SU-DHL-6 (cell line): Measurements from ENCODE around the gene FAM53A.

Experiments used
- H2AFZ ChIP-seq: fragments of 200-600 bp; sonication (generic); 2 replicates; pipeline ENCODE4 v1.6.1; 2014; ENCODE audit warnings: low read depth, mild to moderate bottlenecking, moderate library complexity, mixed read lengths, antibody characterized with exemption, low read length; ENCODE audit not compliant: severe bottlenecking
- H3F3A ChIP-seq: fragments of 200-600 bp; shearing (Covaris generic); 2 replicates; pipeline ENCODE4 v1.6.0; 2016; ENCODE audit warnings: antibody characterized with exemption, mild to moderate bottlenecking; ENCODE audit not compliant: insufficient read depth
- H3K27ac ChIP-seq: fragments of 200-600 bp; sonication (generic); 2 replicates; pipeline ENCODE4 v1.5.1; 2016; ENCODE audit warnings: low read depth, mild to moderate bottlenecking, low read length, moderate library complexity, mixed read lengths
- H3K27me3 ChIP-seq: fragments of 200-600 bp; sonication (generic), shearing (Covaris generic); 2 replicates; pipeline ENCODE4 v1.6.0; 2014; ENCODE audit warnings: mild to moderate bottlenecking, low read length
- H3K36me3 ChIP-seq: fragments of 200-600 bp; sonication (generic); 2 replicates; pipeline ENCODE4 v1.6.1; 2014; ENCODE audit warnings: mild to moderate bottlenecking, low read length, mixed read lengths
- H3K4me2 ChIP-seq: fragments of 300-600, 200-600 bp; shearing (Covaris generic), sonication (generic); 2 replicates; pipeline ENCODE4 v1.6.0; 2014; ENCODE audit warnings: low read length, low read depth, mild to moderate bottlenecking; ENCODE audit not compliant: poor library complexity, severe bottlenecking
- H3K4me3 ChIP-seq: fragments of 200-600 bp; sonication (generic); 2 replicates; pipeline ENCODE4 v1.5.1; 2014; ENCODE audit warnings: antibody characterized with exemption, low read length, mild to moderate bottlenecking, mixed read lengths; ENCODE audit not compliant: insufficient read depth, poor library complexity, severe bottlenecking
- H3K79me2 ChIP-seq: fragments of 200-600 bp; sonication (generic); 2 replicates; pipeline ENCODE4 v1.6.1; 2014; ENCODE audit warnings: mild to moderate bottlenecking, low read length, moderate library complexity; ENCODE audit not compliant: insufficient read depth
- H3K9ac ChIP-seq: fragments of 200-600 bp; sonication (generic); 2 replicates; pipeline ENCODE4 v1.7.0; 2014; ENCODE audit warnings: mild to moderate bottlenecking, low read length
- H3K9me2 ChIP-seq: fragments of 200-600 bp; sonication (generic); replicated peaks from 2 replicates; pipeline ENCODE4 v1.6.1; 2014; ENCODE audit warnings: low read length; ENCODE audit not compliant: insufficient read depth
- H3K9me3 ChIP-seq: fragments of 200-600 bp; sonication (generic); 2 replicates; pipeline ENCODE4 v1.6.1; 2014; ENCODE audit warnings: low read length, mixed read lengths; ENCODE audit not compliant: insufficient read depth
- H4K20me1 ChIP-seq: fragments of 200-600 bp; sonication (generic); 2 replicates; pipeline ENCODE4 v1.6.1; 2014; ENCODE audit warnings: low read depth, mild to moderate bottlenecking, antibody characterized with exemption, low read length, moderate library complexity, mixed read lengths
- EZH2phosphoT487 ChIP-seq: fragments of 200-600 bp; sonication (generic), shearing (Covaris generic); conservative IDR thresholded peaks from 2 replicates; pipeline ENCODE4 v1.6.1; 2018; ENCODE audit warnings: mild to moderate bottlenecking, antibody characterized with exemption, low read length, moderate library complexity, mixed read lengths
- TF ChIP-seq, protein P1 (sequence below): fragments of 200-600 bp; sonication (generic); IDR thresholded peaks from one replicate; pipeline ENCODE4 v1.5.1; 2017; ENCODE audit warnings: antibody characterized with exemption, mild to moderate bottlenecking, low read length, moderate library complexity; ENCODE audit not compliant: insufficient read depth, poor library complexity, severe bottlenecking

FAM53A gene

DNA sequence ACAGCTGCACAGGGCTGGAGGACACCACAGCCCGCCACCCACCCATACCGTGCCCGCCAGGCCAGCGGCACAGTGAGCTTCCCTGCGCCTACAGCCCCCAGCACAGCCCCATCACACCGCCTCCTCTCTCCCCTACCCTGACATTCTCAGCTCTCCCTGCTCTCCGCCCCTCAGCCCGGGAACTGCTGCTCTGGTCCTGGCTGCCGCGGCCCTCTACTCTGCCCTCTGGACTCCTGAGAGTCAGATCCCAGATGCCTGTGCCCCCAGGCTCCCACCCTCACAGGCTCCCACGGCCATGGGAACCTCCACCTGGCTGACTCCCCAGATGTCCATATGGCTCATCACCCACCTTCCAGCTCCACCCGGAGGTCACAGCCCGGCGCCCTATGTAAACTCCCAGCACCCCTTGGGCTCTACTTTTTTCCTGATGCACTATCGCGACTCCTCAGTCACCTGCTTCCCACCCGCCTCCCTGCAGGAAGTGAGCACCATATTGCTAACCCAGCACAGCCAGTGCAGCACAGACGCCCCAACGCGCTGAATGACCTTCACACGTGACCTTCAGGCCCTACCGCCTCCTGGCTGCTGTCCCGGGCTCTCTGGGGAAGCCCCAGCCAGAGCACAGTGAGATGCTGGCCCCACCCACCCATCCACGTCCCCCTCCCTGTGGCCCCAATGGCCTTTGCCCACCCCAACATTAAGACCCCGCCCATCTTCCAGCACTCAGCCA is 23.0 kb downstream of the FAM53A start:
- Histone ChIP-seq H3K27me3 (no peaks in the 10 kb centered on the region), H3K4me2 (no peak overlapping the region), H4K20me1 (no peaks in the 10 kb centered on the region), H3K9me2 (no peaks in the 10 kb centered on the region), H3F3A (peaks cover 6% of the 10 kb centered on the region; the same call in 1 of the 2 replicates), H3K9ac (no peak overlapping the region), H3K27ac (no peak overlapping the region), H3K79me2 (no peaks in the 10 kb centered on the region), H3K4me3 (no peak overlapping the region), H2AFZ (no peak overlapping the region), H3K36me3 (no peaks in the 10 kb centered on the region), H3K9me3 (peaks cover 4% of the 10 kb centered on the region; the same call in 1 of the 2 replicates)
- TF ChIP-seq, protein P1, sequence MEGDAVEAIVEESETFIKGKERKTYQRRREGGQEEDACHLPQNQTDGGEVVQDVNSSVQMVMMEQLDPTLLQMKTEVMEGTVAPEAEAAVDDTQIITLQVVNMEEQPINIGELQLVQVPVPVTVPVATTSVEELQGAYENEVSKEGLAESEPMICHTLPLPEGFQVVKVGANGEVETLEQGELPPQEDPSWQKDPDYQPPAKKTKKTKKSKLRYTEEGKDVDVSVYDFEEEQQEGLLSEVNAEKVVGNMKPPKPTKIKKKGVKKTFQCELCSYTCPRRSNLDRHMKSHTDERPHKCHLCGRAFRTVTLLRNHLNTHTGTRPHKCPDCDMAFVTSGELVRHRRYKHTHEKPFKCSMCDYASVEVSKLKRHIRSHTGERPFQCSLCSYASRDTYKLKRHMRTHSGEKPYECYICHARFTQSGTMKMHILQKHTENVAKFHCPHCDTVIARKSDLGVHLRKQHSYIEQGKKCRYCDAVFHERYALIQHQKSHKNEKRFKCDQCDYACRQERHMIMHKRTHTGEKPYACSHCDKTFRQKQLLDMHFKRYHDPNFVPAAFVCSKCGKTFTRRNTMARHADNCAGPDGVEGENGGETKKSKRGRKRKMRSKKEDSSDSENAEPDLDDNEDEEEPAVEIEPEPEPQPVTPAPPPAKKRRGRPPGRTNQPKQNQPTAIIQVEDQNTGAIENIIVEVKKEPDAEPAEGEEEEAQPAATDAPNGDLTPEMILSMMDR: no peak
- TF ChIP-seq EZH2phosphoT487: no peak

DNA sequence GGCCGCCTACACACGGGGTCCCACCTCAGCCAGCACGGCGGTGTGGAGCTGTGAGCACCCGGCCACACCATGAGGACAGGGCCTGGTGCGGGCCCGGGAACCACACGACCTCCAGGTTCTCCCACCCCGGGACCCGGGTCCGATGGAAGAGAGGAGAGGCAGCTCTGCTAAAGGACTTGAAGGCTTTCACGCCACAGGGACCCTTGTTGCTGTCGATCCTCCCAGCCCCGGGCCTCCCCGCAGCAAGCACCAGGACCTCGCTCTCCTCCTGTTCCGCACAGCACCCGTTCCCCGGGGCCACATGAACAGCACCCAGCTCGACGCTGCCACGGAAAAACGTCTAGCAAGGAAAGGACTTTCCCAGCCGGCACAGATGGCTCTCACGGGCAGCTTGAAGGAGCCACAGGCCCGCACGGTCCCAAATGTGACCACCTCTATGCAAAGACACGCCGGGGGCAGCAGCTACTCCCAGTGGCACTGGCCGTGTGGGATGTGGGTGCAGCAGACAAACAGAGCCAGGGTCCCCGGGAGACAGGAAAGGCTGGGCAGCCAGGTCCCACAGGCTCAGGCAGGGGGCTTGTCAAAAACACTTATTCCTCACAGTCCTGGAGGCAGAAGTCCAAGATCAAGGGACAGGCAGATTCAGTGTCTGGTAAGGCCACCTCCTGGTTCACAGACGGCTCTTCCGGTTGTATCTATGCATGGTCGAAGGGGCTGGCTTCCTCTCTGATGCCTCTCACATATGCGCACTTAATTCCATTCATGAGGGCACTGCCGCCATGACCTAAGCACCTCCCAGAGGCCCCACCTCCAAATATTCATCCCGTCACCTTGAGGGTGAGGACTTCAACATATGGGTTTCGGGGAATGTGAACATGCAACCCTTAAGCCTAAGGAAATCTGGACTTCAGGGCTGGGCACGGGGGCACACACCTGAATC is 24.7 kb downstream of the FAM53A start:
- Histone ChIP-seq H3K27ac (no peak overlapping the region), H3K9ac (no peak overlapping the region)

DNA sequence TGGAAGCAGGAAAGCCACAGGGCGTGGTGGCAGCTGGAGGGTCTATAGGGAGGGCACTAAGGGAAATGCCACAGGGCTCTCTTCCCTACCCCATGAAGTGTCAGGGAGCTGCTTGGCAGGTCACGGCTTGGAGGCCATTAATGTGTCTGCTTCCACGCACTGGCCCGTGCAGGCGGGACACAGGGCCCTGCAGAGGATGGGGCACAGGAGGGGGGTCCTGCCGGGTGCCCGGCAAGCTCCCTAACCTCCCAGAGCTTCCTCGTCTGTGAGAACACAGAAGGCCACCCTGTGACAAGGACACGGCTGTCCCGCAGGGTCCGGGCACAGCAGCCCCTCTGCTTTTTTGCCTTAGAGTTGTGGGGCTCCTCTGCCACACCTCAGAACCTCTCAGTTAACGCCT is 25.5 kb downstream of the FAM53A start:
- Histone ChIP-seq H3K9ac (no peak overlapping the region), H3K79me2 (no peaks in the 10 kb centered on the region), H3K4me3 (no peak overlapping the region), H3K9me3 (no peaks in the 10 kb centered on the region), H2AFZ (no peak overlapping the region), H3K4me2 (no peak overlapping the region), H3K36me3 (no peaks in the 10 kb centered on the region), H3K27me3 (no peaks in the 10 kb centered on the region), H3K9me2 (no peaks in the 10 kb centered on the region), H3K27ac (no peak overlapping the region), H3F3A (no peaks in the 10 kb centered on the region), H4K20me1 (no peaks in the 10 kb centered on the region)
- TF ChIP-seq EZH2phosphoT487: no peak
- TF ChIP-seq, protein P1: no peak

More for the DNA sequence above, 24.7 kb downstream of the FAM53A start:
- TF ChIP-seq EZH2phosphoT487: no peak
- TF ChIP-seq, protein P1: no peak
- H3K79me2 ChIP-seq: no peaks in the 10 kb centered on the region
- no peak overlapping the region for H3K4me2 ChIP-seq
- H3K9me2 ChIP-seq: no peaks in the 10 kb centered on the region
- H2AFZ ChIP-seq: no peak overlapping the region
- no peaks in the 10 kb centered on the region for H3K36me3 ChIP-seq
- no peaks in the 10 kb centered on the region for H3K27me3 ChIP-seq
- H3F3A ChIP-seq: no peaks in the 10 kb centered on the region
- H3K9me3 ChIP-seq: no peaks in the 10 kb centered on the region
- H4K20me1 ChIP-seq: no peaks in the 10 kb centered on the region
- H3K4me3 ChIP-seq: no peak overlapping the region
